T-helper 1 cell treated with Interleukin-12 subunit alpha and Interleukin-12 subunit beta and Interleukin-4 antibody, amounts not matched to agents 30 μg/mL and 1 μg/mL, for 36 hours (primary cell): ENCODE measurements around the gene GRIK3.
"Not testable (repeated sequence)": the region's sequence is repeated elsewhere in the genome, so short reads cannot be mapped to it uniquely, and the experiment has no call there.

Experiments used
- H3K27ac Mint-ChIP-seq: one replicate; pipeline ENCODE4 v1.8.0; 2021; ENCODE audit warnings: mild to moderate bottlenecking, mixed read lengths
- H3K27me3 Mint-ChIP-seq: one replicate; pipeline ENCODE4 v1.8.0; 2021; ENCODE audit warnings: low read depth, mixed read lengths
- H3K36me3 Mint-ChIP-seq: one replicate; pipeline ENCODE4 v1.8.0; 2021; ENCODE audit warnings: low read depth, mixed read lengths
- H3K4me1 Mint-ChIP-seq: one replicate; pipeline ENCODE4 v1.8.0; 2021; ENCODE audit warnings: low read depth, mixed read lengths
- H3K4me3 Mint-ChIP-seq: one replicate; pipeline ENCODE4 v1.8.0; 2021; ENCODE audit warnings: mild to moderate bottlenecking, moderate library complexity, mixed read lengths
- H3K9me3 Mint-ChIP-seq: one replicate; pipeline ENCODE4 v1.8.0; 2021; ENCODE audit warnings: mixed read lengths

The GRIK3 gene

DNA sequence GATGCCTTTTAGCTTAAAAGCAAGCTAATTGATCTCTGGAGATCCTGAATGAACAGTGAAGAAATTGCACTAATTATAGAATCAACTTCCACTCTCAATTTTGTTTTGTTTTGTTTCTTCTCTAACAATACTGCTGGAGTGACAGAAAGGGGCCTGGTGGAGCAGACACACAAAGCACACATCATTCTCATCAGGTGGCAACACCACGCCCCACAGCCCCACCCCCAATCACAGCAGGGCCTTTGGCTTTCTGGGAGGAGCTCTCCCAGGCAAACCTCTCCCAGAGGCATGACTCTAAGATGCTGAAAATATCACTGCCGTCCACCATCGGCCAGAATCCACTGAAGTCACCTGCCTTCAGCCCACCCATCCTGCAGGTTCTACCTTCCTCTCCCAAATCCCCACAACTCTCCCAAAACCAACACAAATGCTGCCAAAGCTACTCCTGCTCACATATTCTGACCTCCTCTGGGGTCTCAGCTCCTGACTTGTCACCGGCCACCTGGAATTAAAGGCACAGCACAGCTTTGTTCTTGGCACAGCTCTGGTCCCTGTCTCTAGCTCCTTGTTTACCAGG lies 120.7 kb downstream of the GRIK3 start:
- Mint-ChIP-seq H3K4me3 (no peak overlapping the region), H3K27ac (no peak overlapping the region), H3K9me3 (no peaks in the 10 kb centered on the region), H3K27me3 (no peaks in the 10 kb centered on the region), H3K4me1 (no peaks in the 10 kb centered on the region), H3K36me3 (no peaks in the 10 kb centered on the region)

- H3K4me1 Mint-ChIP-seq, result no peaks in the 10 kb centered on the region
- H3K36me3 Mint-ChIP-seq, result no peaks in the 10 kb centered on the region
- H3K4me3 Mint-ChIP-seq, result no peak overlapping the region
- no peak overlapping the region for H3K27ac Mint-ChIP-seq
- no peaks in the 10 kb centered on the region for H3K27me3 Mint-ChIP-seq
- no peaks in the 10 kb centered on the region for H3K9me3 Mint-ChIP-seq
These were observed 121.3 kb downstream of the GRIK3 start for GRCh38 chr1:36913016-36913415.

DNA sequence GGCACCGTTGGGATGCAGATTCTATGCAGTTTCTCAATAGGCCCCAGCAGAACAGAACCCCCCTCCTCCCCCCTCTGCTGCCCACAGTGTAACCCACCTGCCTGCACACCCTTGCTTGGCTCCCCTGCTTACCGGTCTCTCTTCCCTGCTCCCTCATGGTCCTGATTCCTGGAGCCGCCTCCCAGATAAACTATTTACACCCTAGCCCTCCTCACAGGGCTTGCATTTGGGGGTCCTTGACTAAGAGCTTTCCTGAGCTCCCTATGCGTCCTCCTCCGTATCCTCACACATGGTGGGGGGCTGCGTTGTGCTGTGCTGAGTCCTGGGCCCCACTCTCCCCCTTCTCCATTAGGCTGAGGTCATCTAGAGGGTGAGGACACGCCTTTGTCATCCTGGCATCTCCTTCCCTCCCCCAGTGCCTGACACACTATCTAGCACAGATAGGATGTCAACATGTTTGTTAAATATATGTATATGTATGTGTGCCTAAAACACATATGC lies 121.9 kb downstream of the GRIK3 start:
- Mint-ChIP-seq H3K4me3 (no peak overlapping the region), H3K4me1 (no peaks in the 10 kb centered on the region)

GRCh38 chr1:36911561-36912364 lies 122.6 kb downstream of the GRIK3 start:
- Mint-ChIP-seq H3K4me1 (no peaks in the 10 kb centered on the region), H3K4me3 (no peak overlapping the region), H3K36me3 (no peaks in the 10 kb centered on the region), H3K9me3 (no peaks in the 10 kb centered on the region), H3K27me3 (no peaks in the 10 kb centered on the region), H3K27ac (no peak overlapping the region)

More for the DNA sequence above, 121.9 kb downstream of the GRIK3 start:
- no peaks in the 10 kb centered on the region for H3K36me3 Mint-ChIP-seq
- H3K27ac Mint-ChIP-seq, result no peak overlapping the region
- no peaks in the 10 kb centered on the region for H3K27me3 Mint-ChIP-seq
- no peaks in the 10 kb centered on the region for H3K9me3 Mint-ChIP-seq

- Mint-ChIP-seq H3K27ac (no peak overlapping the region), H3K9me3 (no peaks in the 10 kb centered on the region), H3K27me3 (no peaks in the 10 kb centered on the region), H3K36me3 (no peaks in the 10 kb centered on the region), H3K4me1 (no peaks in the 10 kb centered on the region), H3K4me3 (no peak overlapping the region)
These were observed 123.3 kb downstream of the GRIK3 start for GRCh38 chr1:36910886-36911540.

DNA sequence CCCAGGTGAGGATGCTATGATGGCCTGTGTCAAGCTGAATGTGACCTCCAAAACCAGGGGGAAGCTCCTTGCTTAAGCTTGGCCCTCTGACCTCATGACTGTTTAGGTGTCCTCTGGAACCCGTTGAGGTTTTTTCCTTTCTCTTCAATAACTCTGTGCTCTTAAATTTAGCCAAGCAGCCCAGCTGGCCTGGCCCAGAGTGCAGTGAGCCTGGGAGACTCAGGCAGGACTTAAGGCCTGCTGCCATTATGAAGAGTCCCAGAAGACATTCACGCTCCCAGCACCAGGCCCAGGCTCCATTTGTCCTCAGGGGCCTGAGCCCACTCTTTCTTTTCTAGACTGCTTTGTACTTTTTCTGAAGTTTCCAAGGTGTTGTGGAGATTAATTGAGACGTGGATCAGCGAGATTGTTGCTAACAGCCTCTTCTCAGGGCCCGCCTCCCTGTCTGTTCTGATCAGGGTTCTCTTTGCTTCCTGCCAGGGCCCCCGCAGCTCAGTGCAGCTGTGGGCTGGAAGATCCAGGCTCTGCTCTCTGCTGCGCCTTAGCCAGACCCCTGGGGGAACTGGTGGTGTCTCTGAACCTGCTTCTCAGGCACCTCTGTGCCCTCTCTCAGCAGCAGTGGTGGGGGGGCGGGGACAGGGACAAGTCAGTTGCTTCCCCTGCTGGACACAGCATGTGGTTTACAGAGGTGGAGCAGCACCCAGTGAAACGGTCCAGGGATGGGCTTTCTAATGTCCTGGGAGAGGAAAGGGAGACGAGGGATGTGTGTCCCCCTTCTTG lies 124.2 kb downstream of the GRIK3 start:
- Mint-ChIP-seq H3K9me3 (no peaks in the 10 kb centered on the region), H3K4me1 (no peaks in the 10 kb centered on the region), H3K27ac (no peak overlapping the region), H3K4me3 (no peak overlapping the region), H3K36me3 (no peaks in the 10 kb centered on the region), H3K27me3 (no peaks in the 10 kb centered on the region)

- not testable (repeated sequence) for H3K27me3 Mint-ChIP-seq, H3K4me1 Mint-ChIP-seq, H3K36me3 Mint-ChIP-seq, H3K9me3 Mint-ChIP-seq, H3K4me3 Mint-ChIP-seq, H3K27ac Mint-ChIP-seq
These were observed 125.0 kb downstream of the GRIK3 start for GRCh38 chr1:36909359-36909758.

DNA sequence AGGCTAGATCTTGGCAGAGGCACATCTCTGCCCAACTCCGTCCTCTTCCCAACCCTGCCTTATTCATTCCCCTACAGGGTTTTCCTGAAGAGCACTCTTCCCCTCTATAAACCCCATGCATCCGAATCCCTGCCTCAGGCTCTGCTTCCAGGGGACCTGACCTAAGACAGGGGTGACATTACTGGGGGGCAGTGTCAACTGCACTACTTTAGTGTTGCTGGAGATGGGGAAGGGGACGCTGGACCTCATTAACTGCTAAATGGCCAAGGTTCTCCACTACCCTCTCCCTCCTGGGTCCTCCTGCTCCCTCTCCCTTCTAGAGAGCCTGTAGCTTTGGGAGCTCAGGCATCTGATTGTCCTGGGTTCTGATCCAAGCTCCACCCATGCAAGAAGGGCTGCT lies 126.2 kb downstream of the GRIK3 start:
- no peak overlapping the region for H3K27ac Mint-ChIP-seq
- no peak overlapping the region for H3K4me3 Mint-ChIP-seq
- no peaks in the 10 kb centered on the region for H3K4me1 Mint-ChIP-seq
- no peaks in the 10 kb centered on the region for H3K27me3 Mint-ChIP-seq
- no peaks in the 10 kb centered on the region for H3K36me3 Mint-ChIP-seq
- no peaks in the 10 kb centered on the region for H3K9me3 Mint-ChIP-seq

- H3K4me1 Mint-ChIP-seq, result no peaks in the 10 kb centered on the region
- no peak overlapping the region for H3K4me3 Mint-ChIP-seq
- H3K27ac Mint-ChIP-seq, result no peak overlapping the region
- H3K27me3 Mint-ChIP-seq, result no peaks in the 10 kb centered on the region
- H3K36me3 Mint-ChIP-seq, result no peaks in the 10 kb centered on the region
- H3K9me3 Mint-ChIP-seq, result no peaks in the 10 kb centered on the region
These were observed 127.8 kb downstream of the GRIK3 start for GRCh38 chr1:36906555-36906954.

DNA sequence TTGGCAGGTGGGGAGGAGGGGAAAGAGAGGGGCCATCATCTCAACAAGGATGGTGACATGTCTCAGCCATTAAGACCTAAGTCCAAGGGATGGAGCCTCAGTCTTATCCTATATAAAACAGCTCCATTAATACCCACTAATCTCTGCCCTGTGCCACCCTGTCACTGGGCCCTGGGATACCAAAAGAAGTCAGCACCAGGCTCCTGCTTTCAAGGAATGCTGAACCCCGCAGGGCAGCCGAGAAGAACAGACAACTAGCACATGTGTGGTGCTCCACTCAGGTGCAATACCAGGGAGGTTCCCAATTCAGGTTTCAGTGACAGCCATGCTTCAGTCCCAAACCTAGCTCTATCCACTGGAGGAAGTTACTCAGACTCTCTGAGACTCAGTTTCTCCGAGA lies 128.4 kb downstream of the GRIK3 start:
- H3K9me3 Mint-ChIP-seq, result no peaks in the 10 kb centered on the region
- no peaks in the 10 kb centered on the region for H3K36me3 Mint-ChIP-seq
- no peak overlapping the region for H3K4me3 Mint-ChIP-seq
- no peaks in the 10 kb centered on the region for H3K4me1 Mint-ChIP-seq
- no peak overlapping the region for H3K27ac Mint-ChIP-seq
- H3K27me3 Mint-ChIP-seq, result no peaks in the 10 kb centered on the region

GRCh38 chr1:36900128-36900527 lies 134.2 kb downstream of the GRIK3 start:
- Mint-ChIP-seq H3K27ac (no peak overlapping the region), H3K36me3 (no peaks in the 10 kb centered on the region), H3K4me3 (no peak overlapping the region), H3K27me3 (peaks cover 3% of the 10 kb centered on the region), H3K9me3 (peaks cover 5% of the 10 kb centered on the region), H3K4me1 (no peaks in the 10 kb centered on the region)

DNA sequence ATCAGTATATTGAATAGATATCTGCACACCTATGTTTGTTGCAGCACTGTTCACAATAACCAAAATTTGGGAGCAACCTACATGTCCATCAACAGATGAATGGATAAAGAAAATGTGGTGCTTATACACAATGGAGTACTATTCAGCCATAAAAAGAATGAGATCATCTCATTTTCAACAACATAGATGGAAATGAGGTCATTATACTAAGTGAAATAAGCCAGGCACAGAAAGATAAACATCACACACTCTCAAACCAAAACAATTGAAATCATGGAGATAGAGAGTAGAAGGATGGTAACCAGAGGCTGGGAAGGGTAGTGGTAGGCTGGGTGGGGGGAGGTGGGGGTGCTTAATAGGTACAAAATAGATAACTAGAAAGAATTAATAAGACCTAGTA lies 136.5 kb downstream of the GRIK3 start:
- H3K27me3 Mint-ChIP-seq, H3K27ac Mint-ChIP-seq, H3K4me1 Mint-ChIP-seq, H3K36me3 Mint-ChIP-seq, H3K4me3 Mint-ChIP-seq, H3K9me3 Mint-ChIP-seq: not testable (repeated sequence)

DNA sequence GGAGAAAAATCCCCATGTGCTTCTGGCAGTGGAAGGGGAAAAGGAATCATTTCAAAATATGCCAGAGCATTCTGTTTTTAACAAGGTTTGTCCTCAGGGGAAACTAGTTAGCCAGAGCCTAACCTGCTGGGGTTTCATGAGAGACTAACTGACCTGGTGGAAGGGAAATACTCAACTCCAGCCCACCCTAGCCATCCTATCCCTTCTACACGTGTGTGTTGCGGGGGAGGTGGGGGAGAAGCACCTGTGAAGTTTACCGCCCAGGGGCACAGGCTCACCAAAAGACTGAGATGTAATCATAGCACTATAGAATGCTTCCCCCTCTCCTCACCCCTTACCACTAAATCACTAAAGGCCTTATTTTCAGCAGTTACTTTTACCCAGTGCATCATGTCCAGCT lies 139.5 kb downstream of the GRIK3 start:
- no peaks in the 10 kb centered on the region for H3K4me1 Mint-ChIP-seq
- no peak overlapping the region for H3K27ac Mint-ChIP-seq
- no peak overlapping the region for H3K4me3 Mint-ChIP-seq
- peaks cover 5% of the 10 kb centered on the region for H3K9me3 Mint-ChIP-seq
- H3K27me3 Mint-ChIP-seq, result peaks cover 3% of the 10 kb centered on the region
- no peaks in the 10 kb centered on the region for H3K36me3 Mint-ChIP-seq

- Mint-ChIP-seq H3K36me3 (no peaks in the 10 kb centered on the region), H3K27me3 (no peaks in the 10 kb centered on the region), H3K27ac (no peak overlapping the region), H3K4me1 (no peaks in the 10 kb centered on the region), H3K9me3 (no peaks in the 10 kb centered on the region), H3K4me3 (no peak overlapping the region)
These were observed 143.5 kb downstream of the GRIK3 start for GRCh38 chr1:36890776-36891175.
